ENCODE measurements around the gene SCMH1. TPM values are rescaled to one million over a fixed set of nuclear protein-coding genes. Genes with fewer than 3 reads are reported as not detected.

Gene SCMH1
- total RNA-seq, result 12.5 and 14.5 TPM in 2 replicates

DNA sequence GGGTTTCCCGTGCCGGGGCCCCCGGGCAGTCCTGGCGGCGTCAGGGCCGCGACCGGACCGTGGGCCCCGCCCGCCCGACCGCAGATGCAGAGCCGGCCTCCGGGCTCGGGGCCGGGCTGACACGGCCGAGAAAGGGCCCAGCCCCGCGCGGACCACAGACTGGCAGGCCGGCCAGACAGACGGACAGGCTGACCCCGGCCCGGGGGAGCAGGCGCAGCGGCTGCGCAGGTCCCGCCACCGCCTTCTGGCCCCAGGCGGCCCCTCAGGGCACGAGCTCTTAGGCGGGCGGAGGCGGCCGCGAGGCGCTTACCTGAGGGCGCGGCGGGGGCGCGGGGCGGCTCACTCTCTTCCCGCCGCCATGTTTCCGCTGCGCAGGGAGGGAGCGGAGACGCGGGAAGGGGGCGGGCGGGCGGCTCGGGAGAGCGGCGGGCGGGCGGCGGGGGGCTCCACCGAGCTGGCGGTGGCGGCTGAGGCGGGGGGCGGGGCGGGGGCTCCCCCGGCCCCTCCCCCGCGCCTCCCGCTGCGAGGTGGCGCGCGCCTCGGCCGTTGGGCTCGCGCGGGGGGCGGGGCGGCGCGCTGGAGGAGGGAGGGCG lies at the start of gene SCMH1:
Gene SCMH1, minus strand, starts transcription at position 558 of the 593 bp plus-strand sequence. CDS start 56,173 bp downstream, outside the sequence.
- DNase-seq (ENCODE audit: low read depth, low spot score), result no peak

- DNase-seq (ENCODE audit: low read depth, low spot score), result no peak
Measured at GRCh38 chr1:41291195-41291594, 49.1 kb upstream of the SCMH1 start.

DNA sequence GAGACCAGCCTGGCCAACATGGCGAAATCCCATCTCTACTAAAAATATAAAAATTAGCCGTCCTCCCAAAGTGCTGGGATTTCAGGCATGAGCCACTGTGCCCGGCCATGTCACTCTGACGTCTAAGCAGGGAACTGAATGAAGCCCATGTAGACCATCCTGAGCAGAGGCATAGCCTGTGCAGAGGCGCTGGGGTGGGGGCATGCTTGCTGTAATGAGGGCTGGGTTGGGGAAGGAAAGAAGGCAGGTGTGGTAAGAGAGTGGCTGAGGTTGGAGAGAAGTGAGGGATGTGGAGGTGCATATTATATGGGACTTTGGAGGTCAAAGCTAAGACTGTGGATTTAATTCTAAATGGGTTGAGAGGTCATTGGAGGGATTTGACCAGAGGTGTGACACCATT lies 47.1 kb upstream of the SCMH1 start:
- no peak for DNase-seq (ENCODE audit: low read depth, low spot score)

DNA sequence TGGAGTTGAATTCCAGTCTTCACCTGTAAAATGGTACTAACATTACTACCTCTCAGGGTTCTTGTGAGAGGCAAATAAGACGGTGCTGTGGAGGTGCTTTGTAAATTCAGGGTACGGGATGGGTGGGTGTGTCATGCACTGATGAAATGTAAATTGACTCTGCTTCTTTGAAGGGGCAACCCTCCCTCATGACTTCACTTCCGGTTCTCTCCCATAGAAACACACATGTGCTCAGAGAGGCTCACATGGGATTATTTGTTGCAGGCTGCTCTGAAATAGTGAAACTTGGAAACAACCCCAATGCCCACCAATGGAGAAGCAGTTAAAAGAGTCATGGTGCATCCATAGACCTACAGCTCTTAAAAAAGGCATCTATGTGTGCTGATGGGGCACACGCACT lies 44.9 kb upstream of the SCMH1 start:
- no peak for DNase-seq (ENCODE audit: low read depth, low spot score)

GRCh38 chr1:41286486-41286885 lies 44.4 kb upstream of the SCMH1 start:
- no peak for DNase-seq (ENCODE audit: low read depth, low spot score)

- no peak for DNase-seq (ENCODE audit: low read depth, low spot score)
Measured at GRCh38 chr1:41285818-41286217, 43.7 kb upstream of the SCMH1 start.

DNA sequence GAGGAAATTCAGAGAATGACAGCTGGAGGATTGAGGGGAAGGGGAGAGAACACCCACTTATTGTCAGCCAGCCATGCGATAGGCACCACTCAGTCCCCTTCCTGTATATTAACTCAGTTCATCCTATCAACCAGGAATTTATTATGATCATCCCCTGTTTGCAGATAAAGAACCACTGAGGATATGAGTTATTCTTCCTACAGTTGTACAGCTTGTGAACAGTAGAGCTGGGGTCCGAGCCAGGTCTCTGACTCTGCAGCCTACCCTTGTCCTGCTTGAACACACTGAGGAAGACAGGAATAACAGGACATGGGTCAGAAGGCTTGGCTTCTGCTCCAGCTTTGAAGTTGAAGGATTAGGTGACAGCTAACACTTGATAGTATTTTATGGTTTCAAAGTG lies 42.0 kb upstream of the SCMH1 start:
- DNase-seq (ENCODE audit: low read depth, low spot score), result no peak

- no peak for DNase-seq (ENCODE audit: low read depth, low spot score)
Measured at GRCh38 chr1:41282679-41283317, 40.7 kb upstream of the SCMH1 start.

DNA sequence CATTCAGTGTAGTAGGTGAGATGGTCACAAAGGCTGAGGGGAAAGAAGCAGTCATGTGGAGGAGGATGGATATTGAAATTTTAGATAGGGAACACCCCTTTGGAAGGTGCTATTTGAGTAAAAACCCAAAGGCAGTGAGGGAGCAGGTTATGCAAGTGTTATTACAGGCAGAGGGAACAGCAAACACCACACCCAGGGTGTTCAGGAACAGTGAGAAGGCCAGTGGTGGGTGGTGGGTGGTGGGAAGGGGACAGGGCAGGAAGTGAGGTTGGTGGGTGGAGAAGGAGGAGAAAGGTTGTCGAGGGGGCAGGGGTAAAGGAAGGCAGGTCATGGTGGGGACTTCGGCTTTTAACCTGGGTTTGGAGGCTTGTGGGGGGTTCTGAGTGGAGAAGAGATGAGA lies 39.2 kb upstream of the SCMH1 start:
- DNase-seq (ENCODE audit: low read depth, low spot score), result no peak

GRCh38 chr1:41280202-41281032 lies 38.3 kb upstream of the SCMH1 start:
- DNase-seq (ENCODE audit: low read depth, low spot score), result no peak

GRCh38 chr1:41278076-41278475 lies 36.0 kb upstream of the SCMH1 start:
- no peak for DNase-seq (ENCODE audit: low read depth, low spot score)

DNA sequence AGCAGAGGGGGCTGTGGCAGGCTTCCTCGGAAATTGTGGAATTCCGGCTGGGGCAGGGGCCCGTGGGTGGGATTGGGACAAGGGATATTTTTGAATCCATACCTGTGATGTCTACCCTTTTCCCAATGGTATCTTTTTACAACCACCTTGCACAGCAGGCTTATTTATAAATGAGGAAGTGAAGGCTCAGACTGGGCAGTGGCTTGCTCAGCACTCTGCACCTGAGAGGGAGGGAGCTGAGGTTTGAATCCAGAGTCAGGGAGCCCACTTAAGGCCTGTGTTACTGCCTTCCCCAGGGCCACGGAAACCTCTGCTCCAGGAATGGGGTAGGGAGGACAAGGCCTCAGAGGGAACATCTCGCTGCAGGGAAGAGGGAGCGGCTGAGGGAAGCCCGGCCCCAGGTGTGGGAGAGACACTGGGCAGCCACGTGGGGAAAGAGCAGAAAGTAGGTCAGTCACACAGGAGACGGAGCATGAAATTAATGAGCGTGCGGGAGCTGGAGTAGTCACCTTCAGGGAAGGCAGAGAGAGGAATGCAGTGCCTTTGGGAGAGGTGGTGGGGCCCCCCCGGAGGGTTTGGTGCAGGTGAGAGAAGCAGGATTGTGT lies 35.4 kb upstream of the SCMH1 start:
- no peak for DNase-seq (ENCODE audit: low read depth, low spot score)

GRCh38 chr1:41275831-41276230 lies 33.7 kb upstream of the SCMH1 start:
- DNase-seq (ENCODE audit: low read depth, low spot score), result no peak

DNA sequence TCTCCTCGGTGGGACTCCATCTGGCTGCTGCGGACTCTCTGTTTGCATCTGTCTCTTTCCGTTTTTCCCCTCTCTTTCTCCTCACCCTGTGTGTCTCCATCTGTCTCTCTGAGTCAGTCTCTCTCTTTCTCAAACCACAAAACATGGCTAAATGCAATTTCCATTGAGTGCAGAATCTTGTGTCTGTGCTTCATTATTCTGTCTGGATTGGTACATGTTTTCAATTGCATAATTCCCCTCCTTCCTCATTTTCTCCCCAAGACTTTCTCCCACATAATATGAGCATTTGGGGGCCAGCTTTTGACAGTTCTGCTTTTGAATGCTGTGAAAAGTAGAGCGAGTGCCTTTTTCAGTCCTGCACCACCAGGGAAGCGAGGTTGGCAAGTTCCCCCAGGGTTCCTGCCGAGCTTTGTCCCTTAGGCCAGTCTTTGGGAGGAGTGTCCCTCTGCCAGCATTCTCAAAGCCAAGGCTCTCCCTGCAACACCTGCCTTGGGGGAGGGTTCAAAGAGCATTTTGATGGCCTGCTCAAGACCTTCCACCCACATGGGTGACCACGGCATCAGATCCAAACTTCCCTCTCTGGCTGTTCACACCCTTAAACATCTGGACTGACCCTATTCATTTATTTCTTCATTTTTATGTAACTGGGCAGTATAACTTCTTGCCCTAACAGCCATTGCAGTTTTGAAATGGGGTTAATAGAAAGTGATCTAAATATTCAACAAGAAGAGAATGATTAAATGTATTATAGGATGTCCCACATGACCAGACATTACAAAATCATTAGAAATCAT lies 32.8 kb upstream of the SCMH1 start:
- no peak for DNase-seq (ENCODE audit: low read depth, low spot score)

GRCh38 chr1:41272601-41273000 lies 30.5 kb upstream of the SCMH1 start:
- no peak for DNase-seq (ENCODE audit: low read depth, low spot score)

DNA sequence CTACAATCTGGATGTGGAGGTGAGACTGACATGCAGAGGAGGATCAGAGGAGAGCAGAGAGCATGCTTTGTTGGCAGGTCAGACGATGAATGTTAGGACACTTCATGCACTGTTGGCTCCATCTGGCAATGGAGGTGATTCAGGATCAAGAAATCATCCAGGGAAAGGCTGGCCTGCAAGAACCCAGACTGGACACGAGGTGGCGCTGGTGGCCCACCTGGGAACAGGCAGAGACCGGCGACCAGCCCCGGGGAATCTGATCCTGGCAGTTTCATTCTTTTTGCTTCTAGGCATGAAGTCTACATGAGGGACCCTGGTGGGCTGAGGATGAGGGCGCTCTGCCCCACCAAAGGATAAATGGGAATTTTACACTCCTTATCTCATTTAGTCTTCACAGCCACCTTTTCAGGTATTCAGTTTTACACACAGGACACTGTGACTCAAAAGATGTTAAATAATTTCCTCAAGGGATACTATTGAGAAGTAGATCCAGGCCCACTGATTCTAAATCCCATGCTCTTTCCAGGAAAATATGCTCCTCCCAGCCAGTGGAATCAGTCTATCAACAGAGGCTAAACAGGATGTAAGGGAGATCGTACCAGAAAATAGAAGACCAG lies 26.2 kb upstream of the SCMH1 start:
- DNase-seq (ENCODE audit: low read depth, low spot score), result peak; percentile 19

GRCh38 chr1:41261926-41262618 lies 20.0 kb upstream of the SCMH1 start:
- no peak for DNase-seq (ENCODE audit: low read depth, low spot score)

DNA sequence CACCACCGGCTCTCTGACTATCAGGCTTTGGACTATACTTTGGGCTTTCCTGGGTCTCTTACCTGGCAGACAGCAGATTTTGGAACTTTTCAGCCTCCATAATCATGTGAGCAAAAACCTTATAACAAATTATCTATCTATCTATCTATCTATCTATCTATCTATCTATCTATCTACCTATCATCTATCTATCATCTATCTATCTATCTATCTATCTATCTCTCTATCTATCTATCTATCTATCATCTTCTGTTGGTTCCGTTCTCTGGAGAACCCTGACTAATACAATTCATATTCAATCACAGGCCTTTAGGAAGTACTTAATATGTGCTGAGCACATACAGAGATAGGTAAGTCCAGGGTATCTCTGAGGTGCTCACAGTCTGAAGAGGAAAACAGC lies 18.7 kb upstream of the SCMH1 start:
- no peak for DNase-seq (ENCODE audit: low read depth, low spot score)

DNA sequence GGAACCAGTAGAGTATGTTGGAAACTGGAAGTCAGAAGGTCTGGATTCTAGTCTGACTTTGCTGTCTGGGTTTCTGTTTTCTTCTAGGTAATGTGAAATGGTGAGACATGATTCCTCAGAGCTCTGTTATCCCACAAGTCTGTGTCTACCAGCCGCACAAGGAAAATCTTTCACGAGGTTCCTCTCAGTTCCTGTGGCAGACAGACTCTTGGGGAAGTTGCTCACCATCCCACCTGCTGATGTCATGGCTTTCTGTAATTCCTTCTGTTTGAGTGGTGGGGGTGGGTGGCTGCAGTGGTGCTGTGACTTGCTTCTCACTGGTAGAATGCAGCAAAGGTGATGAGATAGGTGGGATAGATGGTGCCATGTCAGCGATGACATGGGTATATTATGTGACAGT lies 17.1 kb upstream of the SCMH1 start:
- no peak for DNase-seq (ENCODE audit: low read depth, low spot score)

DNA sequence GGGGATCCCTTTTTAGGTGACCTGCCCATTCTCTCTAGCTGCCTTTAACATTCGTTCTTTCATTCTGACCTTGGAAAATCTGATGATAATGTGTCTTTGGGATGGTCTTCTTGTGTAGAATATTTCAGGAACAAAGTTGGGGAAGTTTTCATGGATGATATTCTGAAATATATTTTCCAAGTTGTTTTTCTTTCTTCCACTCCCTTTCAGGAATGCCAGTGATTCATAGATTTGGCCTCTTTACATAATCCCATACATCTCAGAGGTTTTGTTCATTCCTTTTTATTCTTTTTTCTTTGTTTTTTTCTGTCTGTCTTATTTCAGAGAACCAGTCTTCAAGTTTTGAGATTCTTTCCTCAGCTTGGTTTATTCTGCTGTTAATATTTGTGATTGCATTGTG lies 13.9 kb upstream of the SCMH1 start:
- no peak for DNase-seq (ENCODE audit: low read depth, low spot score)
